WI38 (cell line): Measurements from ENCODE around the gene SOX15.
A peak's percentile ranks its signal among the peaks of the same experiment; 100 is the strongest.
"Not testable (repeated sequence)": the region's sequence is repeated elsewhere in the genome, so short reads cannot be mapped to it uniquely, and the experiment has no call there.

Source experiments
- H3K4me3 ChIP-seq: 2 replicates; pipeline ENCODE4 v1.5.1; 2011; ENCODE audit warnings: low read depth, mild to moderate bottlenecking, control low read depth, low read length
- TF ChIP-seq, protein P1 (sequence below): IDR thresholded peaks from 2 replicates; pipeline ENCODE4 v1.5.1; 2012; ENCODE audit warnings: low read depth, mild to moderate bottlenecking, control low read depth, low read length

Gene SOX15

GRCh38 chr17:7606280-7606679 is 16.4 kb upstream of the SOX15 start:
- TF ChIP-seq, protein P1, sequence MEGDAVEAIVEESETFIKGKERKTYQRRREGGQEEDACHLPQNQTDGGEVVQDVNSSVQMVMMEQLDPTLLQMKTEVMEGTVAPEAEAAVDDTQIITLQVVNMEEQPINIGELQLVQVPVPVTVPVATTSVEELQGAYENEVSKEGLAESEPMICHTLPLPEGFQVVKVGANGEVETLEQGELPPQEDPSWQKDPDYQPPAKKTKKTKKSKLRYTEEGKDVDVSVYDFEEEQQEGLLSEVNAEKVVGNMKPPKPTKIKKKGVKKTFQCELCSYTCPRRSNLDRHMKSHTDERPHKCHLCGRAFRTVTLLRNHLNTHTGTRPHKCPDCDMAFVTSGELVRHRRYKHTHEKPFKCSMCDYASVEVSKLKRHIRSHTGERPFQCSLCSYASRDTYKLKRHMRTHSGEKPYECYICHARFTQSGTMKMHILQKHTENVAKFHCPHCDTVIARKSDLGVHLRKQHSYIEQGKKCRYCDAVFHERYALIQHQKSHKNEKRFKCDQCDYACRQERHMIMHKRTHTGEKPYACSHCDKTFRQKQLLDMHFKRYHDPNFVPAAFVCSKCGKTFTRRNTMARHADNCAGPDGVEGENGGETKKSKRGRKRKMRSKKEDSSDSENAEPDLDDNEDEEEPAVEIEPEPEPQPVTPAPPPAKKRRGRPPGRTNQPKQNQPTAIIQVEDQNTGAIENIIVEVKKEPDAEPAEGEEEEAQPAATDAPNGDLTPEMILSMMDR: no peak
- no peak overlapping the region for H3K4me3 ChIP-seq

- H3K4me3 ChIP-seq: not testable (repeated sequence)
These were observed 7.7 kb upstream of the SOX15 start for GRCh38 chr17:7597561-7597960.

DNA sequence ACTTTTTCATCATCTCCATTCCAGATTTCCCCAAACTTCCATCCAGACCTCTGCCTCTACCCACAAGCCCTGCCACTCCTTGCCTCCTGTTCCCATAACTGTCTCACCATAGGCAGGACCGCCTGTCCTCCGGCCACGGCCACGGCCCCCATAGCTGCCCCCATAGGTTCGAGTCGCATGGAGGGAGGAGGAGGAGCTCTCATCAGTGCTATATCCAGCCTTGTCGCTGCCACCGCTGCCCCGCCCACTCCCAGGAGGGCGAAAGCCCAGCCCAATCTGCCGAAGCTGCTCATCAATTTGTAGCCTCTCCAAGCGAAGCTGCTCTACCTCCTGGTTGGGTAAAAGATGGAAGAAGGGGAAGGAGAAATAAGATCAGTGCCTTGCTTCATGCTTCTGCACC is 3.4 kb upstream of the SOX15 start:
- H3K4me3 ChIP-seq: no peak overlapping the region
- TF ChIP-seq, protein P1: no peak

DNA sequence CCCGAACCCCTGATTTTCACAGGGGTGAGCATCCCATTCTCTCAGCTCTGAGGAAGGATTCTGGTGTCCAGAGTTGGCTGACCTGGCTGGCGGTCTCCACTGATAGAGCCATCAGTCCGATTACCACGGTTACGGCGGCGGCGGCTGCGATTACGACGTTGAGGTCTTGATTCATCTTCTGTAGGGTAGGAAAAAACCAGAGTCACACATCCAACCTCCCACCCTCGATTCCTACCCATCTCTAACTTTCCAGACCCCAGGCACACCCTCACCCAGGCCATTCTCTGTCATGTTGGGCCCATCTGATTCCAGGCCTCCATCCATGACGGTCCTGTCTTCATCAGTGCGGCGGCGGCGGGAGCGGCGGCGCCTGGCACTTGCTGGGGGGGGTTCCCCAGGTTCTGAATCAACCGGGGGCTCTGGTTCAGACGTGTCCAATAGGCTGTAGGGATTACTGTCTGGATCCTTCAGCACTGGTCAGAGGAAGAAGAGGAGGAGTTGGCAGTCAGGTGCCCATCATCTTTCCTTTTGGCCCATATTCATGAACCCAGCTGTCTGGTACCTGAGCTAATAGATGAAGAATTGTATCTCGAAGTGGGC is 2.6 kb upstream of the SOX15 start:
- TF ChIP-seq, protein P1: no peak
- no peak overlapping the region for H3K4me3 ChIP-seq

GRCh38 chr17:7591596-7591995 is 1.7 kb upstream of the SOX15 start:
- no peak overlapping the region for H3K4me3 ChIP-seq
- TF ChIP-seq, protein P1: no peak

DNA sequence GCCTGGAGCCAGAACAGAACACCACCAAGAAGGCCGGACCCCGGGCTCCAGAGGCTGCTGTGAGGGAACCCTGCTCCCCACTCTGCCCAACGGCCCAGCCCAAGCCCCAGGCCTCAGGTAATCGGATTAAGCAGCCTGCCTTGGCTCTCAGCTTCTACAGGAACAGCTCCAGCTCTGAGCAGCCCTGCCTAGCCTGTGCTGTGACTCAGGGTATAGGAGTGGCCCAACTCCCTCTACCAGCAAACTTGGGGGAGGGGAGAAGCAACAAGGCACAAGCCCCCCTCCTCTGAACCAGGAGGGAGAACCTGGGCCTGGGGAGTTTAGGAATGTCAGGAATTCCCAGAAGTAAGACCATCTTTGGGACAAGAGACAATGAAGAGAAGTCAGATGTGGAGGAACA is 849 bp upstream of the SOX15 start:
- TF ChIP-seq, protein P1: no peak
- H3K4me3 ChIP-seq: no peak overlapping the region

DNA sequence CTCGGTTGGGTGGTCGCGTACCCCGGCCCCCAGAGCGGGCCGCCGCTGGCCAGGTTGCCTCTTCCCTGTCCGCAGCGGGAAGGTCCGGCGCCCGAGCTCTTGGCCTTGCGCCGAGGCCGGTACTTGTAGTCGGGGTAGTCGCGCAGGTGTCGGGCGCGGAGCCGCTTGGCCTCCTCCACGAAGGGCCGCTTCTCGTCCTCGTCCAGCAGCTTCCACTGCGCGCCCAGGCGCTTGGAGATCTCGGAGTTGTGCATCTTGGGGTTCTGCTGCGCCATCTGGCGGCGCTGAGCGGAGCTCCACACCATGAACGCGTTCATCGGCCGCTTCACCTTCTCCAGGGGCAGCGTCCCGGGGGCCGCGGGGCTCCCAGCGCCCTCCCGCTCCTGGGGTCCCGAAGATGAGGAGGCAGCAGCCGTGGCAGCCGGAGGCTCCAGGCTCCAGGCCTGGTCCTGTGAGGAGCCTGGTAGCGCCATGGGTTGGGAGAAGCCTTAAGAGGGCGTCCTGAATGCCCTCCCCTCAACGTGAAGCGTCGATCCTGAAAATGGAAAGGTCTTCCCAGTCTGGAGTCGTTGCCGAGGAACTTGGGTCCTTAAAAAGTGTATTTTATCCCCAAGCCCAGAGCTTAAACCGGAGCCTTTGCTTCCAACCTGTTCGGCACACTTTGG is 558 bp downstream of the SOX15 start:
- TF ChIP-seq, protein P1: peak; percentile 83
- no peak overlapping the region for H3K4me3 ChIP-seq
